ENCODE measurements around the gene COL6A3.

COL6A3 gene

DNA sequence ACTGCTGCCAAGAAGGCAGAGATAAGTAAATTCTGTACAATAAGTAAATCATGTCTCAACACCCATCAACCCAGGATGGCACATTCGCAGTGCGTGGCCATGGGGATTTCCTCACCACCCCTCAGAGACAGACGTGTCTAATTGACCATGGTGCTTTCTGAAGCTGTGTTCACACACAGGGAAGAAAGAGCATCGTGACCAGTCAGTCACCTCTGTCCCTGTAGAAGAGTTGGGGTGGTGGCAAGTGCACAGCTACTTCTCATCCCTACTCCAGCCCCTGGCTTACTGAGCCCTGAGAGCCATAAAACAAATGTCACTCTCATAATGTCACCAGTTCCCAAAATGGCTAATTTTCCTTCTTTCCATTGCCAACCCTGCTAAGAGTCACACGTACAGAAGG lies 41.8 kb upstream of the COL6A3 start:
- no peak overlapping the region for H3K4me3 ChIP-seq (ENCODE audit: control insufficient read depth, low read depth, low read length)
- DNase-seq (ENCODE audit: low read depth): no peak
- TF ChIP-seq, protein P1, sequence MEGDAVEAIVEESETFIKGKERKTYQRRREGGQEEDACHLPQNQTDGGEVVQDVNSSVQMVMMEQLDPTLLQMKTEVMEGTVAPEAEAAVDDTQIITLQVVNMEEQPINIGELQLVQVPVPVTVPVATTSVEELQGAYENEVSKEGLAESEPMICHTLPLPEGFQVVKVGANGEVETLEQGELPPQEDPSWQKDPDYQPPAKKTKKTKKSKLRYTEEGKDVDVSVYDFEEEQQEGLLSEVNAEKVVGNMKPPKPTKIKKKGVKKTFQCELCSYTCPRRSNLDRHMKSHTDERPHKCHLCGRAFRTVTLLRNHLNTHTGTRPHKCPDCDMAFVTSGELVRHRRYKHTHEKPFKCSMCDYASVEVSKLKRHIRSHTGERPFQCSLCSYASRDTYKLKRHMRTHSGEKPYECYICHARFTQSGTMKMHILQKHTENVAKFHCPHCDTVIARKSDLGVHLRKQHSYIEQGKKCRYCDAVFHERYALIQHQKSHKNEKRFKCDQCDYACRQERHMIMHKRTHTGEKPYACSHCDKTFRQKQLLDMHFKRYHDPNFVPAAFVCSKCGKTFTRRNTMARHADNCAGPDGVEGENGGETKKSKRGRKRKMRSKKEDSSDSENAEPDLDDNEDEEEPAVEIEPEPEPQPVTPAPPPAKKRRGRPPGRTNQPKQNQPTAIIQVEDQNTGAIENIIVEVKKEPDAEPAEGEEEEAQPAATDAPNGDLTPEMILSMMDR (conservative IDR thresholded peaks at IDR 0.05; ENCODE audit: control insufficient read depth, insufficient read depth, low read depth, low read length): no peak

DNA sequence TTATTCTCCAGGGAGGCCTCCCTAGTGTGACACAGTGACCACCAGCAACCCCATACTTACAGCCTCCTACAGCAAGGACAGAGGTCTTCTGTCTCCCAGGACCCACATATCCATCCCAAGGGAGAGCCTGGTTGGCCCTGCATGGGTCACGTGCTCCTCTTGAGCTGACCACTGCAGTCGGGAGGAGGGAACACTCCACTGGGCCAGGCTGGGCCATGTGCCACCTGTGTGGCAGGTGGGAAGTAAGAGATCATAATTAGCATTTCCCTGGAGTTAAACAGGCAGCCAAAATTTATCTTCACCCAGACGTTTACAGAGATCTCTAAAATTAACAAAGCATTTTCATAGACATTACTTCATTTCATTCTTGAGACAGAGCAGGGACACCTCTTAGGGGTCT lies 39.7 kb upstream of the COL6A3 start:
- no peak for DNase-seq (ENCODE audit: low read depth)
- H3K4me3 ChIP-seq (ENCODE audit: control insufficient read depth, low read depth, low read length): no peak overlapping the region
- TF ChIP-seq, protein P1 (conservative IDR thresholded peaks at IDR 0.05; ENCODE audit: control insufficient read depth, insufficient read depth, low read depth, low read length): no peak

DNA sequence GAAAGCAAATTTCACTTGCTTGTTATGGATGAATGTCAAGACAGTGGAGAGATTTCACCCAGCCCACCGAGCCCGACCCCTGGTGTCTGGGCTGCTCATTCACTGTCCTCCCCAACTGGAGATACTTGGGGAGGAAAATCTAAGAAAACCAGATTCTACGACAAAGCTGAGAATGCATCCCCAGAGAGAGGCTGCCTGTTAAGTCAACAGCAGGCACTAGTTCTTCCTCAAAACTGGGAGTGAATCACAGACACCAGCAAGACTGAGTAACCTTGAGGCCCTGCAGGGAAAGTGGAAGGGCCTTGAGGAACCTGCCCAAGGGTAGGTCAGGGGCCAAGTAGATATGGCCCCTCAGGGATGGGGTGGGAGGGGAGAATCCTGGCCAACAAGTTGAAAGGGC lies 38.9 kb upstream of the COL6A3 start:
- H3K4me3 ChIP-seq (ENCODE audit: control insufficient read depth, low read depth, low read length): no peak overlapping the region
- TF ChIP-seq, protein P1 (conservative IDR thresholded peaks at IDR 0.05; ENCODE audit: control insufficient read depth, insufficient read depth, low read depth, low read length): no peak
- peak; percentile 54 for DNase-seq (ENCODE audit: low read depth)

DNA sequence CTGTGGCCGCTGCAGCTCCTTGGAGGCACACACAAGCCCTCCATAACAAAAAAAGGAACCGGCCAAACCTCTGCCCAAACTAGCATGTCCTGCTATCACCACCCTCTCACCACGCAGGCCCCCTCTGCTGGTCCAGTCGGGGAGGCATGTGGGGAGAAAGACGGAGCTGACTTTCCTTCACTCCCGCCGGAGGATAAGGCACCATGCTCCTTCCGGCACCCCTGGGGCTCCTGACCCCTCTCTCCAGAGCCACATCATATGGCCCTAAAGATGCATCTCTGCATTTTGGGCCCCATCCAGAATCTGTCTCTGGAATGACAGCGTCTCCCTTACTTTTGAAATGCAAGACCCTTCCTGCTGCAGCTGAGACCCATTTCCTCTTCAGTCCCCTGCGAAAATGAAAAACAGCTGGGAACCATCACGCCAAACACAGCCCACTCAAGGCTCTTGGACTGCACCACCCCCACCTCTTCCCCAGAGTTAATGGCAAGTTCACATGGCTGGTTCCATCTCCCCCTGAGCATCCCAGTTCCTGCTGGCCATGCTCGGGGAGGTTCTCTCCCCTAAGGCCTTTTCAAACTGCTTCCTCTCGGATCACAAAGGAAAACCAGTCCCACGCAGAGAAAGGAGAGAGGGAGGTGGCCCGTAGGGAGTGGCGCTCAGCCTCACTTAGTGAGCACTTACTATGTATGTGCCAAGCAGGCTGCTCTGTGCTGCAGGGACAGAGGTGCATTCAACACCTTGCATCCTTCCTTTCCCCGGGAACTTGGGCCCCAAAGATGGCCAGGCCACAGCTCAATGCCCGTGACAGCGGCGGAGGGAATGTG lies 37.9 kb upstream of the COL6A3 start:
- peak; percentile 43 for DNase-seq (ENCODE audit: low read depth)
- H3K4me3 ChIP-seq (ENCODE audit: control insufficient read depth, low read depth, low read length): no peak overlapping the region
- TF ChIP-seq, protein P1 (conservative IDR thresholded peaks at IDR 0.05; ENCODE audit: control insufficient read depth, insufficient read depth, low read depth, low read length): peak; percentile 46

DNA sequence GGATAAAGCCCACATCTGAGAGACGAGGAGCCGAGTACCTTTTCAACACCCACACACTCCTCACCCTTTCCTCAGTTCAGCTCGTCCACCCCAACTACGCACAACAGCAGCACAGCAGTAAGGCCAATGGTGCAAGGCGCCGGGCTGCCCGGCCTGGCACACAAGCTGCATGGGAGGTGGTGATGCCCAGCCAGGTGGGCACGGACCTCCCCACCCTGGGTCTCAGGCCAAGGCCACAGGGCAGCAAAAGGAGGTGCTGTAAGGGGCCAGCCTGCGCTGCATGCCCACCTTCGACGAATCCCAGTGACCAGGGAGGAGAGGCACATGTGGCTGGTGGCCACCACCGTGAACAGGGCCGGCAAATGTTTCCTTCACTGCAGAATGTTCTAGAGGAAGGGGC lies 36.6 kb upstream of the COL6A3 start:
- TF ChIP-seq, protein P1 (conservative IDR thresholded peaks at IDR 0.05; ENCODE audit: control insufficient read depth, insufficient read depth, low read depth, low read length): no peak
- DNase-seq (ENCODE audit: low read depth): no peak
- no peak overlapping the region for H3K4me3 ChIP-seq (ENCODE audit: control insufficient read depth, low read depth, low read length)

DNA sequence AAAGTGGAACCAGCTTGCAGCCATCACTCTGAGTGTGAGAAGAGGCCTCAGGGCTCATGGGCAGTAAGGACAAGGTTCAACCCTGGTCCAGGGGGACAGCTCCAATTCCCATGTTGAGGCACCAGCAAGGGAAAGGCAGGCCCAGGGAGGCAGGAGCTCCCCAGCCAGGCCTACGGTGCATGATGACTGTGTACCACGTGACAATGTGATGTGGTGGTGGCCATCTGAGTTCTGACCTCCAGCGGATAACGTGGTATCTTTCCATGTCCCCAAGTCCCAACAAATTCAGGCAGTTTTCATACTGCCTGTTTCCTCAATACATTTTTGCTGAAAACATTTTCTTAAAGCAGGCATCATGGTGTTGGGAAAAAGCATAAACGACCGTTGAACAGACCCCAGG lies 36.1 kb upstream of the COL6A3 start:
- TF ChIP-seq, protein P1 (conservative IDR thresholded peaks at IDR 0.05; ENCODE audit: control insufficient read depth, insufficient read depth, low read depth, low read length): no peak
- DNase-seq (ENCODE audit: low read depth): no peak
- H3K4me3 ChIP-seq (ENCODE audit: control insufficient read depth, low read depth, low read length): no peak overlapping the region
